Endothelial cell of umbilical vein (primary cell): ENCODE measurements around the gene POLRMT. TPM values are rescaled to one million over a fixed set of nuclear protein-coding genes. Genes with fewer than 3 reads are reported as not detected.
A peak's percentile ranks its signal among the peaks of the same experiment; 100 is the strongest.

Experiments
- BruUV-seq: library from RNA; stranded (reverse); fragments of 400-500 nt; replicated peaks from 2 replicates; lab custom pipeline; 2021; lab: Mats Ljungman, UMichigan
- CTCF ChIA-PET: fragments of 300-600, 350-600 bp; sonication (Branson Sonifier 250); formaldehyde crosslinking; loops from one replicate; lab custom pipeline; 2021; ENCODE audit warnings: antibody characterized with exemption, inconsistent platforms; lab: Charles Lee
- POLR2A ChIA-PET: fragments of 300-600, 350-600 bp; sonication (Branson Sonifier 250); formaldehyde crosslinking; loops from one replicate; lab custom pipeline; 2021; ENCODE audit warnings: antibody characterized with exemption, inconsistent platforms; lab: Charles Lee
- DNase-seq: peaks from one replicate; pipeline ENCODE4 v3.0.0-alpha.2; 2011; ENCODE audit warnings: low read depth, low spot score
- FAIRE-seq: peaks from 2 replicates; lab custom pipeline; 2011; peaks lifted over from hg19 to GRCh38; lab: Jason Lieb, UNC
- H2AFZ ChIP-seq: 2 replicates; pipeline ENCODE4 v1.6.0; 2012; ENCODE audit warnings: low read depth, low read length, control low read depth, inconsistent platforms
- H3K27ac ChIP-seq: 2 replicates; pipeline ENCODE4 v1.5.1; 2011; ENCODE audit warnings: low read depth, mild to moderate bottlenecking, control low read depth, low read length, moderate library complexity; ENCODE audit not compliant: insufficient read depth
- H3K27me3 ChIP-seq, 2 experiments: 2 replicates each; pipeline versions ENCODE4 v1.6.0 to v1.6.1; 2011; ENCODE audit warnings: low read length in 2 of 2, mixed read lengths in 1 of 2; ENCODE audit not compliant: control insufficient read depth in 2 of 2, insufficient read depth in 2 of 2
- H3K36me3 ChIP-seq, 2 experiments: 2 replicates in 1 of 2; 3 replicates in 1 of 2; pipeline ENCODE4 v1.5.1; 2011; ENCODE audit warnings: low read length in 2 of 2, mild to moderate bottlenecking in 1 of 2, moderate library complexity in 1 of 2; ENCODE audit not compliant: control insufficient read depth in 2 of 2, insufficient read depth in 2 of 2; ENCODE audit errors: extremely low read depth in 1 of 2
- H3K4me1 ChIP-seq: 3 replicates; pipeline ENCODE4 v1.5.1; 2011; ENCODE audit warnings: mild to moderate bottlenecking, low read length; ENCODE audit not compliant: control insufficient read depth, insufficient read depth; ENCODE audit errors: extremely low read depth
- H3K4me2 ChIP-seq: 2 replicates; pipeline ENCODE4 v1.6.1; 2011; ENCODE audit warnings: low read length, control low read depth, mixed read lengths; ENCODE audit not compliant: insufficient read depth
- H3K4me3 ChIP-seq, 3 experiments: fragments of 200-600 bp in 1 of 3; sonication (generic), shearing (Covaris generic) in 1 of 3; replicated peaks in 1 of 3; 2 replicates each; pipeline ENCODE4 v1.5.1; 2011 to 2016; ENCODE audit warnings: control low read depth in 3 of 3, low read length in 3 of 3, mild to moderate bottlenecking in 2 of 3, inconsistent platforms in 1 of 3, low read depth in 1 of 3, moderate library complexity in 1 of 3; ENCODE audit not compliant: insufficient read depth in 1 of 3
- H3K79me2 ChIP-seq: 2 replicates; pipeline ENCODE4 v1.6.0; 2012; ENCODE audit warnings: low read length, inconsistent platforms; ENCODE audit not compliant: control insufficient read depth, insufficient read depth
- H3K9ac ChIP-seq: replicated peaks from 2 replicates; pipeline ENCODE3; 2011; ENCODE audit warnings: low read length, control low read depth; ENCODE audit not compliant: insufficient read depth; ENCODE audit errors: extremely low read depth
- H3K9me1 ChIP-seq: replicated peaks from 3 replicates; pipeline ENCODE4 v1.6.0; 2011; ENCODE audit warnings: mild to moderate bottlenecking, low read length; ENCODE audit not compliant: control insufficient read depth, insufficient read depth; ENCODE audit errors: extremely low read depth
- H3K9me3 ChIP-seq: replicated peaks from 2 replicates; pipeline ENCODE4 v1.5.1; 2012; ENCODE audit warnings: low read length, inconsistent platforms; ENCODE audit not compliant: control insufficient read depth, insufficient read depth
- H4K20me1 ChIP-seq: replicated peaks from 2 replicates; pipeline ENCODE3; 2011; ENCODE audit warnings: mild to moderate bottlenecking, low read length; ENCODE audit not compliant: control insufficient read depth, insufficient read depth; ENCODE audit errors: extremely low read depth
- CTCF ChIP-seq, 2 donors: IDR thresholded peaks; 1 replicate in 1 of 2; 2 replicates in 1 of 2; pipeline ENCODE4 v1.5.1; 2011; ENCODE audit warnings: low read length in 2 of 2, mild to moderate bottlenecking in 2 of 2, moderate library complexity in 2 of 2, control low read depth in 1 of 2, inconsistent platforms in 1 of 2, low read depth in 1 of 2; ENCODE audit not compliant: insufficient read depth in 1 of 2; ENCODE audit errors: extremely low read depth in 1 of 2
- EZH2 ChIP-seq: IDR thresholded peaks from 2 replicates; pipeline ENCODE4 v1.6.1; 2012; ENCODE audit warnings: borderline replicate concordance, low read depth, mild to moderate bottlenecking, moderate library complexity, low read length, inconsistent platforms; ENCODE audit not compliant: severe bottlenecking
- JUN ChIP-seq: IDR thresholded peaks from 2 replicates; pipeline ENCODE4 v1.6.1; 2011; ENCODE audit warnings: borderline replicate concordance, low read depth; ENCODE audit not compliant: insufficient read length, insufficient read depth
- MYC ChIP-seq: IDR thresholded peaks from one replicate; pipeline ENCODE4 v1.6.1; 2011; ENCODE audit warnings: mild to moderate bottlenecking, low read depth, low read length
- POLR2A ChIP-seq: IDR thresholded peaks from 2 replicates; pipeline ENCODE4 v1.6.1; 2012; ENCODE audit warnings: low read depth, mild to moderate bottlenecking, control low read depth, low read length
- dilution Hi-C: fragments of 300-500 bp; cut with MboI; formaldehyde crosslinking; loops from one replicate; pipeline ENCODE4 v1.15.0; 2019; ENCODE audit warnings: low sequenced_read_pairs; ENCODE audit not compliant: extremely low pct_ligation_motif_present
- intact Hi-C: fragments of 100-400 bp; cut with micrococcal nuclease; formaldehyde crosslinking; loops from one replicate; pipeline ENCODE4 v1.10.0; 2022
- polyA plus RNA-seq, 4 experiments: library from polyadenylated mRNA; depleted of rRNA in 3 of 4; stranded (reverse) in 3 of 4; unstranded in 1 of 4; fragments of >200 nt; gene quantifications; 2 replicates each; pipeline versions ENCODE4 v1.2.1 to v1.2.3, GENCODE V29; 2011 to 2012; ENCODE audit warnings: missing spikeins in 1 of 4
- total RNA-seq: library from RNA; stranded (reverse); gene quantifications from 2 replicates; pipeline ENCODE4 v1.2.3, GENCODE V29; 2021
- TF ChIP-seq, protein P1 (sequence below): IDR thresholded peaks from 2 replicates; pipeline ENCODE4 v1.6.1; 2011; ENCODE audit not compliant: insufficient read depth, insufficient read length

The POLRMT gene
- total and polyA plus RNA-seq, 2 donors (not counting 3 experiments of a cell fraction or from before 2014, with no cell fraction given), result 38.9 to 50.6 TPM

DNA sequence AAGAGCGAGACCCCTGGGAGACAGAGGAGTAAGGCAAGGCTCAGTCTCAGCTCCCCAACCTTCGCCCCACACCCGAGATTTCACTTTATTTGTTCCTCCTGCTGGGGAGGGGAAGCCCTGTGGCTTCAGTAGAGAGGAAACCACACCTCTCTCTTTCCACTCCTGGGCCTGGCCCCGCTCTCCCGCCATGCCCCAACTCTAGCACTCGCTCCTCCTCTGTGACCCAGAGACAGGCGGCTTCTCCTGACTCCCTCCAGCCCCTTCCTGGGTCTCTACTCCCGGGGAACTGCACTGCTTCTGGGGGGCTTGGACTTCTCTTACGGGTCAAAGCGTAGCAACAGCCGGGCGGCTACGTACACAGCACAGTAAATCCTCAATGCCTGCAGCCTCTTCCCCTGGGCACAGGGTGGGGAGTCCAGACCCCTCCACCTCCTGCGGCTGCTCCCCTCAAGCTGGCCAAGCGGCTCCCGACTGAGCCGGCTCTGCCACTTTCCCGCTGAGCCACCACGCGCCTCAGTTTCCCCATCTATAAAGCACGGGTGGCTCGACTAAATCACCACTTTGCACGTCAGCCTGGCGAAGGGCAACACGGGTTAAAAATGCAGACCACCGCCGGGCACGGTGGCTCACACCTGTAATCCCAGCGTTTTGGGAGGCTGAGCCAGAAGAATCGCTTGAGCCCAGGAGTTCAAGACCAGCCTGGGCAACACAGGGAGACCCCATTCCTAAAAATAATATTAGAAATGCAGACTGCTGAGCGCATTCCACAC is 28.3 kb upstream of the POLRMT start:
- Histone ChIP-seq H3K9me1 (no peaks in the 10 kb centered on the region), H3K4me1 (peaks cover 19% of the 10 kb centered on the region), H3K27ac (peak overlapping the region; percentile 60), H3K9ac (peak overlapping the region; percentile 87), H3K4me2 (peak overlapping the region; percentile 68), H2AFZ (no peak overlapping the region), H3K4me3 (peak overlapping the region; percentile 73 to 89 (median 86)), H4K20me1 (no peaks in the 10 kb centered on the region), H3K27me3 (no peaks in the 10 kb centered on the region), H3K36me3 (peaks cover 0 to 10% of the 10 kb centered on the region in 2 experiments), H3K79me2 (peaks cover 64% of the 10 kb centered on the region), H3K9me3 (no peaks in the 10 kb centered on the region)
- TF ChIP-seq, protein P1, sequence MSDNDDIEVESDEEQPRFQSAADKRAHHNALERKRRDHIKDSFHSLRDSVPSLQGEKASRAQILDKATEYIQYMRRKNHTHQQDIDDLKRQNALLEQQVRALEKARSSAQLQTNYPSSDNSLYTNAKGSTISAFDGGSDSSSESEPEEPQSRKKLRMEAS, result no peak
- TF ChIP-seq EZH2 (no peak), POLR2A (no peak), CTCF (IDR thresholded peaks at IDR 0.05; ENCODE audit: extremely low read depth in 1 of 2, insufficient read depth in 1 of 2, low read depth in 1 of 2, low read length in 2 of 2) (no peak), JUN (no peak), MYC (no peak)
- dilution Hi-C loops (no loop called here), intact Hi-C loops (loop anchor here (2.0 kb wide), 1 partner anchor 77 kb away; no protein-coding TSS in a partner anchor)
- peak; percentile 31 for FAIRE-seq
- CTCF ChIA-PET, result interaction anchor here (0.8 kb wide), 1 partner anchor 77 kb away, joined by 4 read pairs; no protein-coding TSS in a partner anchor
- DNase-seq, result no peak
- POLR2A ChIA-PET, result no interaction called here
- BruUV-seq, result TSS peak; percentile 39
